HG03558 (cell line): Measurements from ENCODE around the gene LCN2.
"Not testable (repeated sequence)": the region's sequence is repeated elsewhere in the genome, so short reads cannot be mapped to it uniquely, and the experiment has no call there.

Experiments
- ATAC-seq: cut with Tn5 transposase; IDR thresholded peaks from one replicate; pipeline ENCODE4 v1.9.1; 2021; ENCODE audit warnings: moderate number of reproducible peaks; ENCODE audit not compliant: unreplicated experiment; ENCODE audit errors: extremely low read depth

The LCN2 gene

DNA sequence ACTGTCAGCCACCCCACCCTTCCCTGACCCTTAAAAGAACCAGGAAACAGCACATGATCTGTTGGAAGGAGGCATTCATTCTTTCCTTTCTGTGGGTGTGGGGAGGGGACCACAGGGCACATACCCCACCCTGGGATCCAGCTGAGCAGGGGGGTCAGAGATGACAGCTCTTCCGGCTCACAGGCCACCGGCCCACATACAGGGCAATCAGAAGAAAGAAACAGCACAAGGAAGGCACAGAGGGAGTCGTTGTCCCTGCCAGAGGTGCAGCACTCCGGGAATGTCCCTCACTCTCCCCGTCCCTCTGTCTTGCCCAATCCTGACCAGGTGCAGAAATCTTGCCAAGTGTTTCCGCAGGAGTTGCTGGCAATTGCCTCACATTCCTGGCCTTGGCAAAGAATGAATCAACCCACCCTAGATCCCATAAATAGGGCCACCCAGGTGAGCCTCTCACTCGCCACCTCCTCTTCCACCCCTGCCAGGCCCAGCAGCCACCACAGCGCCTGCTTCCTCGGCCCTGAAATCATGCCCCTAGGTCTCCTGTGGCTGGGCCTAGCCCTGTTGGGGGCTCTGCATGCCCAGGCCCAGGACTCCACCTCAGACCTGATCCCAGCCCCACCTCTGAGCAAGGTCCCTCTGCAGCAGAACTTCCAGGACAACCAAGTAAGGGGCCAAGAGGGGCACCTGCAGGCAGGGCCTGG is at the start of gene LCN2:
Gene LCN2, plus strand, starts transcription at position 453 of the 701 bp plus-strand sequence. Its CDS starts 73 bp downstream, at position 526.
- ATAC-seq = no peak

- ATAC-seq = no peak
These were observed 49.2 kb upstream of the LCN2 start for GRCh38 chr9:128099932-128100491.

- ATAC-seq = no peak
These were observed 48.7 kb upstream of the LCN2 start for GRCh38 chr9:128100581-128100980.

- no peak for ATAC-seq
These were observed 48.0 kb upstream of the LCN2 start for GRCh38 chr9:128101231-128101661.

DNA sequence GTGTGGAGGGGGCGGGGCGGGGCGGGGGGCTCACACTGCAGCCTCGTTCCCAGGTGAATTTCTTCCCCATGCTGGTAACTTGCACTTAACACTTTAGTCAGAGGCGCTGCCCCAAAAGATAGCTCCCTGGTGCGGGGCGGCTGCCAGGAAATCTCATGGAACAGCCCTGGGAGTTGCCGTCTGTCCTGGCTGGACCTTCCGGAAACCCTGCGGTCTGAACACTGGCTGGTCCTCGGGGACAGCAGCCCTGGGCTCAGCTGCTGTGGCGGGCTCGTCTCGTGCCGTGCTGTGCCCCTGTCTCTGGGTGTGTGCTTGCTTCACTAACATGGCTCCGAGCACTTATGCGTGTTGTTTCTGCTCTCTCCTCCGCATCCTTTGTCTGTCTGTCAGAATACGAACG is 47.6 kb upstream of the LCN2 start:
- no peak for ATAC-seq

DNA sequence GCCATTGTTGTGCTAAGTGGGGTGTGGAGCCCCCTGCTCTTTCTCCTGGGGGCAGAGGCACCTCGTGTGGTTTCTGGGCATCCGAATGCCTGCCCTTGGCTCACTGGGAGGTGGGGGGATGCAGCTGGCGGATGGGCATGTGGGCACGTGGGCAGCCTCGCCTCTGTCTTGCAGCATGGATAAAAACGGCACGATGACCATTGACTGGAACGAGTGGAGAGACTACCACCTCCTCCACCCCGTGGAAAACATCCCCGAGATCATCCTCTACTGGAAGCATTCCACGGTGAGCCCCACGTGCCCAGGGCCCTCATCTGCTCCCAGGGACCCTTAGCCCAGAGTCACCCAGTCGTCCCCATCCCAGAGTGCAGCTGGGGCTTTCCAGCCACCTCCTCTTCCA is 47.1 kb upstream of the LCN2 start:
- no peak for ATAC-seq

DNA sequence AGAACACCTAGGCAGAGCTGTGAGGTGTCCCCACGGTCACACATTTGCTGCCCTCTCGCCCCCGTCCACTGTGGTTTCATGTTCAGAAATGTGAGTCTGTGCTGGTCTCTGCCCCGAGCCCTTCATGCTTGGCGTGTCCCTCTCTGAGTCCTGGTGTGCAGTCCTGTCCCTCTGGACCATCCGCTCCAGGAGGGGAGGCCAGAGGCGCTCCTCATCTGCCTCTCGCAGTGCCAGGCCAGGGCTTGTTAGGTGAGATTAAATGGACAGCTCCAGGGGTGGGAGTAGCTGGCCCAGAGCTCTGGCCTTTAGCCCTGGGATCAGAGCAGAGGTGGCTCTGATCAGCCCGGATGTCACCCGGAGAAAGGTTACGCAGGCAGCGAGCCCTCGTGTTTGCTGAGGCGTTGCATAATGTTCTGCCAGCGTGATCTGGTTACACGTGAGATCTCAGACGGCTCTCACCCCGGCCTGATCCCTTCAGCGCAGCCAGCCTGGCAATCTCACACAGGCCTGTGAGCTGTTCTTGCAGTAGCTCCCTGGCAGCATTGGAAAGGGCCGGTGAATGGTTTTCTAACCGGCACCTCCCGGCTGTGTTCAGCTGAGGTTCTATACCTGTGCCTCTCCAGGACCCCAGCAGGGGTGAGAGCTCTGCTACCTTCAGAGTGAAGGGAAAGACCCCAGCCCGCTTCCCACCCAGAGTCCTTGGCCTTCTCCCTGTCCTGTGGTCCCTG is 46.2 kb upstream of the LCN2 start:
- ATAC-seq = no peak

- ATAC-seq = no peak
These were observed 45.7 kb upstream of the LCN2 start for GRCh38 chr9:128103589-128103962.

DNA sequence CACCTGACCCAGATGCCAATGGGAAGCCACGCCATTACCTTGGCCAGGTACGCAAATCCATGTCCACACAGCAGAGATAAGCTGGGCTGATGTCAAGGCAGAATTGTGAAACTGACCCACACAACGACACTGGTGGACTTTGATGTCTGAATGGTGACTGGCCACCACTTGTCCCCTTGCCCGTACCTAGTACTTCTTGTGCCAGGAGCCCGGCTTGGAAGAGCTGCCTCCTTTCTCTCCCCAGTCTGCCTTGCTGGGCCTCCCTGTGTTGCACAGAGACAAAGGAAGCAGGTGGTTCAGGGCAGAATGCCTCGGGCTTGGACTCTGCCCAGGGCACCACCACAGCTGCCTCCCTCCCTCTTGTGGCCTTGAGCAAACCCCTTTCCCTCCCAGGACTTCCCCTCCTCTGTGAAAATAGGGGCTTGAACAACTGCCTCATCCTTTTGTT is 45.1 kb upstream of the LCN2 start:
- ATAC-seq = no peak

GRCh38 chr9:128105538-128106175 is 43.6 kb upstream of the LCN2 start:
- no peak for ATAC-seq

DNA sequence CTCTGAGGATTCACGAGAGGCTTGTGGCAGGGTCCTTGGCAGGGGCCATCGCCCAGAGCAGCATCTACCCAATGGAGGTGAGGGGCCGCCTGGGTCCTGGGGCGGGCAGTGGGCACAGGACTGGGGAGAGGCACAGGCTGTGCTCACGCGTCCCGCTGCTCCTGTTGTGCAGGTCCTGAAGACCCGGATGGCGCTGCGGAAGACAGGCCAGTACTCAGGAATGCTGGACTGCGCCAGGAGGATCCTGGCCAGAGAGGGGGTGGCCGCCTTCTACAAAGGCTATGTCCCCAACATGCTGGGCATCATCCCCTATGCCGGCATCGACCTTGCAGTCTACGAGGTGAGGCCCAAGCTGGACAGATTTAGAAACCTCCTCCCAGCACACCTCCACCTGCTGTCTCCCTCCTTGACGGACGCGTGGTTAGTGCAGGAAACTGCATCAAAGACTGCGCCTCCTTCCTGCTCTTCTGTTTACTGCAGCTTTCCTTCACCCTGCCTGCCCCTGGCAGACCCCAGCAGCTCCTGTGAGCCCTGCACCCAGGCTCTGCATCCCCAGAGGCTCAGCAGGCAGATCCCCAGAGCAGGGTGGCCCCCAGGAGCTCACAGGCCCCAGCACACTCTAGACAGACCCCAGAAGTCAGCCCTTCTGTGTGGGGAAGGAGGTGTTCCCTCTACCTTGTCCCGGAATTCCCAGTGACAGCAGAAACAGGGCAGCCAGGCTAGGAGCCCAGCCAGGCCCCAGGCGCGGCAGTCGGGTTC is 42.9 kb upstream of the LCN2 start:
- ATAC-seq = no peak

GRCh38 chr9:128106940-128107467 is 42.2 kb upstream of the LCN2 start:
- ATAC-seq = no peak

DNA sequence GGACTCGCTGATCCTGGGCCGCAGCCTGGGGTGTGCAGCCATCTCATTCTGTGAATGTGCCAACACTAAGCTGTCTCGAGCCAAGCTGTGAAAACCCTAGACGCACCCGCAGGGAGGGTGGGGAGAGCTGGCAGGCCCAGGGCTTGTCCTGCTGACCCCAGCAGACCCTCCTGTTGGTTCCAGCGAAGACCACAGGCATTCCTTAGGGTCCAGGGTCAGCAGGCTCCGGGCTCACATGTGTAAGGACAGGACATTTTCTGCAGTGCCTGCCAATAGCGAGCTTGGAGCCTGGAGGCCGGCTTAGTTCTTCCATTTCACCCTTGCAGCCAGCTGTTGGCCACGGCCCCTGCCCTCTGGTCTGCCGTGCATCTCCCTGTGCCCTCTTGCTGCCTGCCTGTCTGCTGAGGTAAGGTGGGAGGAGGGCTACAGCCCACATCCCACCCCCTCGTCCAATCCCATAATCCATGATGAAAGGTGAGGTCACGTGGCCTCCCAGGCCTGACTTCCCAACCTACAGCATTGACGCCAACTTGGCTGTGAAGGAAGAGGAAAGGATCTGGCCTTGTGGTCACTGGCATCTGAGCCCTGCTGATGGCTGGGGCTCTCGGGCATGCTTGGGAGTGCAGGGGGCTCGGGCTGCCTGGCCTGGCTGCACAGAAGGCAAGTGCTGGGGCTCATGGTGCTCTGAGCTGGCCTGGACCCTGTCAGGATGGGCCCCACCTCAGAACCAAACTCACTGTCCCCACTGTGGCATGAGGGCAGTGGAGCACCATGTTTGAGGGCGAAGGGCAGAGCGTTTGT is 41.6 kb upstream of the LCN2 start:
- ATAC-seq = no peak

DNA sequence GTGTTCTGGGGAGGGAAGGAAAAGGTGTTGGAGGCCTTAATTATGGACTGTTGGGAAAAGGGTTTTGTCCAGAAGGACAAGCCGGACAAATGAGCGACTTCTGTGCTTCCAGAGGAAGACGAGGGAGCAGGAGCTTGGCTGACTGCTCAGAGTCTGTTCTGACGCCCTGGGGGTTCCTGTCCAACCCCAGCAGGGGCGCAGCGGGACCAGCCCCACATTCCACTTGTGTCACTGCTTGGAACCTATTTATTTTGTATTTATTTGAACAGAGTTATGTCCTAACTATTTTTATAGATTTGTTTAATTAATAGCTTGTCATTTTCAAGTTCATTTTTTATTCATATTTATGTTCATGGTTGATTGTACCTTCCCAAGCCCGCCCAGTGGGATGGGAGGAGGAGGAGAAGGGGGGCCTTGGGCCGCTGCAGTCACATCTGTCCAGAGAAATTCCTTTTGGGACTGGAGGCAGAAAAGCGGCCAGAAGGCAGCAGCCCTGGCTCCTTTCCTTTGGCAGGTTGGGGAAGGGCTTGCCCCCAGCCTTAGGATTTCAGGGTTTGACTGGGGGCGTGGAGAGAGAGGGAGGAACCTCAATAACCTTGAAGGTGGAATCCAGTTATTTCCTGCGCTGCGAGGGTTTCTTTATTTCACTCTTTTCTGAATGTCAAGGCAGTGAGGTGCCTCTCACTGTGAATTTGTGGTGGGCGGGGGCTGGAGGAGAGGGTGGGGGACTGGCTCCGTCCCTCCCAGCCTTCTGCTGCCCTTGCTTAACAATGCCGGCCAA is 40.8 kb upstream of the LCN2 start:
- ATAC-seq = no peak

GRCh38 chr9:128109050-128109709 is 40.1 kb upstream of the LCN2 start:
- ATAC-seq = no peak

DNA sequence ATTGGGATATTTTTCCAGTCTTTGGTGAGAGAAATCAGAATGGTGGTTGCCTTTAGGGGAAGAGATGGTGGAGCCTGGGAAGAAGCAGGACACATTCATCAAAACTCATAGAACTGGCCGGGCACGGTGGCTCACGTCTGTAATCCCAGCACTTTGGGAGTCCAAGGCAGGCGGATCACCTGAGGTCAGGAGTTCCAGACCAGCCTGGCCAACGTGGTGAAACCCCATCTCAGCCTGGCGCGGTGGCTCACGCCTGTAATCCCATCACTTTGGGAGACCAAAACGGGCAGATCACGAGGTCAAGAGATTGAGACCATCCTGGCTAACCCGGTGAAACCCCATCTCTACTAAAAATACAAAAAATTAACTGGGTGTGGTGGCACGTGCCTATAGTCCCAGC is 37.5 kb upstream of the LCN2 start:
- ATAC-seq = not testable (repeated sequence)

DNA sequence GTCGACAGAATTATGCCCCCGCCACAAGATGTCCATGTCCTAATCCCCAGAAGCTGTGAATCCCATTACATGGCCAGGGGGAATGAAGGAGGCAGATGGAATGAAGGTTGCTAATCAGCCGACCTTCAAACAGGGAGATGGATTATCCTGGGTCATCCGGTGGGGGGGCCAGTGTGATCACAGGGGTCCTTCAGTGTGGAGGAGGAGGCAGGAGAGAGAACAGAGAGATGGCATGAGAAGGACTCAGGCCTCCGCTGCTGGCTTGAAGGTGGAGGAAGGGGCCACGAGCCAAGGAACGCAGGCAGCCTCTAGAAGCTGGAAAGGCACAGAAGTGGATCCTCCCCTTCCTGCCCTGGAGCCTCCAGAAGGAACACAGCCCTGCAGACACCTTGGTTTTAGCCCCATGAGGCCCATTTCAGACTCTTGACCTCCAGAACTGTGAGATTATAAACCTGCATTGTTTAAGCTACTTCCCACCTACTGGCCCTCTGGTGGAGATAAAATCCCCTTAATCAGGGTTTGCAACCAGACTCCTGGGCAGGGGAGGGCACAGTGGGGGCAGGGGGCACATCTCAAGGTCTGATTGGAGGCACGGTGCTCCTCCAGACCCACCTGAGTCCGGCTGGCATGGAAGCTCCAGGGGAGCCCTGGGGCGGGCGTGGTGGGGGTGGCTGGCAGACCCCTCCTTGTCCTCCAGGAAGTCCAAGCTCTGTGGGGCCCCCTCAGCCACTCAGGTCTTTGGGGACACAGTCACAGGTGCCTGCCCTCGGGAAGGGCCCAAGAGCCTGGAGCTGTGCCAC is 35.5 kb upstream of the LCN2 start:
- no peak for ATAC-seq
